GF-D8 (cell line): ENCODE measurements around the gene CTNNBIP1.

Experiments used
- DNase-seq: peaks from one replicate; lab custom pipeline; 2025; lab: John Stamatoyannopoulos, UW

Gene CTNNBIP1

GRCh38 chr1:9877962-9878361 is 32.1 kb downstream of the CTNNBIP1 start:
- DNase-seq: no peak

- no peak for DNase-seq
Measured at GRCh38 chr1:9875636-9876000, 34.5 kb downstream of the CTNNBIP1 start.

- no peak for DNase-seq
Measured at GRCh38 chr1:9874959-9875635, 35.0 kb downstream of the CTNNBIP1 start.

- no peak for DNase-seq
Measured at GRCh38 chr1:9874412-9874811, 35.7 kb downstream of the CTNNBIP1 start.

GRCh38 chr1:9873992-9874391 is 36.1 kb downstream of the CTNNBIP1 start:
- no peak for DNase-seq

- no peak for DNase-seq
Measured at GRCh38 chr1:9873385-9873784, 36.7 kb downstream of the CTNNBIP1 start.

GRCh38 chr1:9872430-9873165 is 37.5 kb downstream of the CTNNBIP1 start:
- DNase-seq: no peak

- no peak for DNase-seq
Measured at GRCh38 chr1:9871707-9872425, 38.2 kb downstream of the CTNNBIP1 start.

- DNase-seq: no peak
Measured at GRCh38 chr1:9871021-9871420, 39.0 kb downstream of the CTNNBIP1 start.

- DNase-seq: no peak
Measured at GRCh38 chr1:9870572-9870971, 39.5 kb downstream of the CTNNBIP1 start.

GRCh38 chr1:9869831-9870251 is 40.2 kb downstream of the CTNNBIP1 start:
- no peak for DNase-seq

- DNase-seq: no peak
Measured at GRCh38 chr1:9868244-9868590, 41.9 kb downstream of the CTNNBIP1 start.

- no peak for DNase-seq
Measured at GRCh38 chr1:9867408-9868243, 42.4 kb downstream of the CTNNBIP1 start.

GRCh38 chr1:9866836-9867235 is 43.2 kb downstream of the CTNNBIP1 start:
- no peak for DNase-seq

- no peak for DNase-seq
Measured at GRCh38 chr1:9865724-9866123, 44.3 kb downstream of the CTNNBIP1 start.

- DNase-seq: no peak
Measured at GRCh38 chr1:9863371-9863770, 46.7 kb downstream of the CTNNBIP1 start.

- DNase-seq: no peak
Measured at GRCh38 chr1:9861360-9861759, 48.7 kb downstream of the CTNNBIP1 start.

- no peak for DNase-seq
Measured at GRCh38 chr1:9860887-9861286, 49.2 kb downstream of the CTNNBIP1 start.

GRCh38 chr1:9859281-9860014 is 50.6 kb downstream of the CTNNBIP1 start:
- DNase-seq: no peak

GRCh38 chr1:9858293-9859035 is 51.6 kb downstream of the CTNNBIP1 start:
- DNase-seq: no peak

- DNase-seq: no peak
Measured at GRCh38 chr1:9855186-9855585, 54.9 kb downstream of the CTNNBIP1 start.
